Kidney (tissue), 14 donors: Measurements from ENCODE around the gene CPEB4. TPM values are rescaled to one million over a fixed set of nuclear protein-coding genes. Genes with fewer than 3 reads are reported as not detected.

ENCODE experiments used
- DNase-seq, 5 donors: peaks; one replicate each; pipeline ENCODE4 v3.0.0-alpha.2; 2013 to 2020
- FAIRE-seq: peaks from 2 replicates; lab custom pipeline; 2012; peaks lifted over from hg19 to GRCh38; lab: Jason Lieb, UNC
- H3K27ac ChIP-seq, 2 donors: one replicate each; pipeline ENCODE4 v1.7.0; 2013; ENCODE audit warnings: low read depth in 2 of 2, low read length in 2 of 2, inconsistent platforms in 1 of 2
- H3K27me3 ChIP-seq: one replicate; pipeline ENCODE4 v1.7.1; 2013; ENCODE audit warnings: low read length, inconsistent platforms; ENCODE audit not compliant: control insufficient read depth, insufficient read depth
- H3K36me3 ChIP-seq, 3 donors: one replicate each; pipeline versions ENCODE4 v1.7.0 to v1.7.1; 2013; ENCODE audit warnings: low read length in 3 of 3, control low read depth in 1 of 3, inconsistent platforms in 1 of 3; ENCODE audit not compliant: insufficient read depth in 3 of 3, control insufficient read depth in 2 of 3
- H3K4me1 ChIP-seq, 3 donors: one replicate each; pipeline versions ENCODE4 v1.7.0 to v1.7.1; 2013; ENCODE audit warnings: low read length in 3 of 3, inconsistent platforms in 1 of 3, low read depth in 1 of 3; ENCODE audit not compliant: control insufficient read depth in 2 of 3, insufficient read depth in 2 of 3
- H3K4me3 ChIP-seq, 3 donors: one replicate each; pipeline versions ENCODE4 v1.7.0 to v1.8.1; 2013; ENCODE audit warnings: low read length in 3 of 3, control low read depth in 1 of 3, inconsistent platforms in 1 of 3
- H3K9ac ChIP-seq, 3 donors: one replicate each; pipeline versions ENCODE4 v1.7.0 to v1.7.1; 2013; ENCODE audit warnings: low read length in 3 of 3, control low read depth in 1 of 3, inconsistent platforms in 1 of 3
- H3K9me3 ChIP-seq, 3 donors: one replicate each; pipeline versions ENCODE4 v1.7.0 to v1.7.1; 2013; ENCODE audit warnings: low read length in 3 of 3, control low read depth in 1 of 3, inconsistent platforms in 1 of 3; ENCODE audit not compliant: control insufficient read depth in 2 of 3, insufficient read depth in 1 of 3
- CTCF ChIP-seq: IDR thresholded peaks from 3 replicates; pipeline ENCODE4 v1.5.1; 2012; ENCODE audit warnings: mild to moderate bottlenecking, moderate library complexity, borderline replicate concordance; ENCODE audit not compliant: insufficient read depth; ENCODE audit errors: extremely low read depth
- intact Hi-C: fragments of 100-400 bp; cut with DNase I; formaldehyde crosslinking; loops from one replicate; pipeline ENCODE4 v1.11.1; 2022
- polyA plus RNA-seq: library from polyadenylated mRNA; stranded (reverse); fragments of 350-450 nt; fragmentation: Illumina TruSeq; extraction: RNeasy Lipid Tissue Mini Kit (QIAGEN cat#74804); gene quantifications from one replicate; pipeline ENCODE4 v1.2.3, GENCODE V29; 2014; ENCODE audit warnings: low read depth, low replicate concordance; ENCODE audit not compliant: insufficient read depth
- total RNA-seq: library from RNA; stranded (reverse); fragmentation: NEBNext Ultra II Directional; extraction: Animal tissue kit (Norgen Biotek cat#: 25700); gene quantifications from one replicate; pipeline ENCODE4 v1.2.1, GENCODE V29; 2021
- donor health status: control.
- donor health status: control.
- donor health status: control.
- donor health status: control.
- donor health status: control.
- donor health status: DM: yes; HTN: yes; CAD: no.
- donor health status: Normal renal cell carcinoma (clear cell type).

CPEB4 gene
- total and polyA plus RNA-seq, 2 donors from 2014 or later: 9.5 to 73.0 TPM

GRCh38 chr5:173964506-173964905 lies 76.4 kb downstream of the CPEB4 start:
- intact Hi-C loops: no loop called here
- no peak for FAIRE-seq

GRCh38 chr5:173967241-173967640 lies 79.1 kb downstream of the CPEB4 start:
- H3K27ac ChIP-seq: no peak overlapping the region
- peaks cover 0 to 3% (median 0%) of the 10 kb centered on the region in 3 donors for H3K36me3 ChIP-seq
- no peak for TF ChIP-seq CTCF
- H3K4me1 ChIP-seq: peaks cover 0 to 3% (median 0%) of the 10 kb centered on the region in 3 donors
- DNase-seq: no peak
- no peaks in the 10 kb centered on the region for H3K9me3 ChIP-seq
- FAIRE-seq: no peak
- H3K9ac ChIP-seq: no peak overlapping the region
- intact Hi-C loops: loop anchor here (5.0 kb wide), 1 partner anchor 345 kb away; no protein-coding TSS in a partner anchor
- H3K4me3 ChIP-seq: no peak overlapping the region
- no peaks in the 10 kb centered on the region for H3K27me3 ChIP-seq

More at GRCh38 chr5:173964506-173964905, 76.4 kb downstream of the CPEB4 start:
- H3K4me3 ChIP-seq: no peak overlapping the region
- H3K36me3 ChIP-seq: peaks cover 0 to 12% (median 3%) of the 10 kb centered on the region in 3 donors
- H3K9me3 ChIP-seq: no peaks in the 10 kb centered on the region
- H3K27me3 ChIP-seq: no peaks in the 10 kb centered on the region
- H3K9ac ChIP-seq: no peak overlapping the region
- no peak for TF ChIP-seq CTCF
- H3K4me1 ChIP-seq: no peaks in the 10 kb centered on the region
- no peak overlapping the region for H3K27ac ChIP-seq
- no peak for DNase-seq

- no peak overlapping the region for H3K4me3 ChIP-seq
- DNase-seq: peak in 1 of 5 donors; percentile 33
- no peak overlapping the region for H3K27ac ChIP-seq
- intact Hi-C loops: loop anchor here (5.0 kb wide), 1 partner anchor 346 kb away; no protein-coding TSS in a partner anchor
- H3K4me1 ChIP-seq: peaks cover 0 to 8% (median 0%) of the 10 kb centered on the region in 3 donors
- TF ChIP-seq CTCF: no peak
- no peaks in the 10 kb centered on the region for H3K36me3 ChIP-seq
- no peak overlapping the region for H3K9ac ChIP-seq
- FAIRE-seq: no peak
- no peaks in the 10 kb centered on the region for H3K9me3 ChIP-seq
- H3K27me3 ChIP-seq: no peaks in the 10 kb centered on the region
These were observed 80.1 kb downstream of the CPEB4 start for GRCh38 chr5:173968154-173968797.
